ENCODE measurements around the gene FCRL2.

FCRL2 gene

GRCh38 chr1:157732755-157733154, 44.2 kb downstream of the FCRL2 start:
- TF ChIP-seq CTCF (IDR thresholded peaks at IDR 0.05; ENCODE audit: low read depth, low read length, missing control alignments) = no peak
- in situ Hi-C loops (cut with HindIII; ENCODE audit: low sequenced_read_pairs) = no loop called here
- no peak for DNase-seq (ENCODE audit: low read depth)
- no peak overlapping the region for H3K4me3 ChIP-seq (ENCODE audit: low read depth, low read length)

GRCh38 chr1:157725221-157725577, 51.7 kb downstream of the FCRL2 start:
- no peak for DNase-seq (ENCODE audit: low read depth)
- TF ChIP-seq CTCF (IDR thresholded peaks at IDR 0.05; ENCODE audit: low read depth, low read length, missing control alignments) = no peak
- in situ Hi-C loops (cut with HindIII; ENCODE audit: low sequenced_read_pairs) = no loop called here
- no peak overlapping the region for H3K4me3 ChIP-seq (ENCODE audit: low read depth, low read length)

GRCh38 chr1:157724537-157725220, 52.3 kb downstream of the FCRL2 start:
- in situ Hi-C loops (cut with HindIII; ENCODE audit: low sequenced_read_pairs) = no loop called here

GRCh38 chr1:157723157-157723556, 53.8 kb downstream of the FCRL2 start:
- no peak for DNase-seq (ENCODE audit: low read depth)
- no peak overlapping the region for H3K4me3 ChIP-seq (ENCODE audit: low read depth, low read length)
- in situ Hi-C loops (cut with HindIII; ENCODE audit: low sequenced_read_pairs) = no loop called here
- TF ChIP-seq CTCF (IDR thresholded peaks at IDR 0.05; ENCODE audit: low read depth, low read length, missing control alignments) = no peak

More at GRCh38 chr1:157724537-157725220, 52.3 kb downstream of the FCRL2 start:
- no peak overlapping the region for H3K4me3 ChIP-seq (ENCODE audit: low read depth, low read length)
- DNase-seq (ENCODE audit: low read depth) = no peak
- TF ChIP-seq CTCF (IDR thresholded peaks at IDR 0.05; ENCODE audit: low read depth, low read length, missing control alignments) = no peak

GRCh38 chr1:157721985-157722384, 54.9 kb downstream of the FCRL2 start:
- no peak for TF ChIP-seq CTCF (IDR thresholded peaks at IDR 0.05; ENCODE audit: low read depth, low read length, missing control alignments)
- no peak overlapping the region for H3K4me3 ChIP-seq (ENCODE audit: low read depth, low read length)
- in situ Hi-C loops (cut with HindIII; ENCODE audit: low sequenced_read_pairs) = no loop called here
- DNase-seq (ENCODE audit: low read depth) = no peak

- no peak for TF ChIP-seq CTCF (IDR thresholded peaks at IDR 0.05; ENCODE audit: low read depth, low read length, missing control alignments)
- in situ Hi-C loops (cut with HindIII; ENCODE audit: low sequenced_read_pairs) = no loop called here
- no peak for DNase-seq (ENCODE audit: low read depth)
- no peak overlapping the region for H3K4me3 ChIP-seq (ENCODE audit: low read depth, low read length)
Measured at GRCh38 chr1:157715736-157716135, 61.2 kb downstream of the FCRL2 start.
